Inflammatory macrophage (primary cell): ENCODE measurements around the gene VMP1.
"Not testable (repeated sequence)": the region's sequence is repeated elsewhere in the genome, so short reads cannot be mapped to it uniquely, and the experiment has no call there.

Source experiments
- DNase-seq, 2 donors: peaks; one replicate each; pipeline ENCODE4 v3.0.0-alpha.2; 2020 to 2022

Gene VMP1

DNA sequence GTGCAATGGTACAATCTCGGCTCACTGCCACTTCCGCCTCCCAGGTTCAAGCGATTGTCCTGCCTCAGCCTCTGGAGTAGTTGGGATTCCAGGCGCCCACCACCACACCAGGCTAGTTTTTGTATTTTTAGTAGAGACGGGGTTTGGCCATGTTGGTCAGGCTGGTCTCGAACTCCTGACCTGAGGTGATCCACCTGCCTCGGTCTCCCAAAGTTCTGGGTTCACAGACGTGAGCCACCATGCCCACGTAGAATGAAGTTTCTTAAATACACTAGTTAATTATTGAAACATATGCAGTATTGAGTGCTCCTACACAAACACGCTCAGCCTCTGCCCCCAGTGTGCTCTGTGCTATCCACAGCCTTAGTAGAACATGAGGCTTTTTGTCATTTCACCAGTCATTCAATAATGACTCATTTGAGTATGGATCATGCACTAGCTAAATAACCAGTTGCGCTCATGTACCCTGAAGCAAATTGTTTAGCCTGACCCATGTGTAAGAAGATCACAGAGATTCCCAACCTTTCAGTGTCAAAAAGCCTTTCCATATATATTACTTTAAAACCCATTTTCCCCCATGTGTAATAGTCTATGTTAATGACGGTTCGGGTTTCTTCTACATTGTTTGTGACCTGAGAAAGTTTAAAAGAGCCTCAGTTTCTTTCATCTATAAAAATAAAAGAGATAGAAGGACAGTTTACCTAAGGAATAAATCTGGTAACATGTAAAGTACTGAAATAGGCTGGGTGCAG lies 135.6 kb downstream of the VMP1 start:
- peak; percentile 88 to 89 for DNase-seq

- DNase-seq, result peak; percentile 45 to 60
Measured at GRCh38 chr17:59844884-59845594, 137.6 kb downstream of the VMP1 start.

DNA sequence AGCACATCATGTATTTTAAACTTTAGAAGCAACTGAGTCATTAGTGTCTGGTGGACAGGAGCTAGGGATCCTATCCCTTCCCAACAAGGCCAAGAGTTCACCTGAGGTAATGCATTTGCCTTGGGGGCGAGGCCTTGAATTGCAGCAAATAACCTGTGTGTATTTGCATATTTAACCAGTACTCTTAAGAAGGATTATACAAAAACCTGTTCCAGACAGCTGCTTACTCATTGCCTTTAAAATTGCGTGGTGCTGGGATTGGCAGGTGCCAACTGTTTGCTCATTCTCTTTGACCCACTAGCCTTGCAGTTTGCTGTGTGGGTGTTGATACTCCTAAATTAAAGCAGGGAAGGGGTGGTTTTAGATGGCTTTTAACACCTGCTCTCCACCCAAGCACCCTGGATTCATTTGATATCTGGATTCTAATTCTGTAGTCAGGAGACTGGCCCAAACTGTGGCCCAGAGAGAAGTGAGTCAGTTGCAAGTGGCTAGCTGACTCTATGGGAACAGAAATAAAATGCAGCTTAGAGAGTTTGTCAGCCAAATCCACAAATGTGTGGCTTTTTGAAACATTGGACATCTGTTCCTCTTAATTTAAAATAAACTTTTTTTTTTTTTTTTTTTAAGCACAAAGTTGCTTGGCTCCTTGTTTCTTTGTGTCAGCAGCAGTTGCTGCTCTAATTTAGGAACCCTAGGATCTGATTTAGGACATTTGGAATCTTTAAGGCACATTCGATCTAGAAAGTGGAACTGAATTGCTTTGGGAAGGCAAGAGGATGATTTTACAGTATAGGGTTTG lies 138.3 kb downstream of the VMP1 start:
- DNase-seq, result peak; percentile 73 to 83

GRCh38 chr17:59846394-59847165 lies 139.1 kb downstream of the VMP1 start:
- DNase-seq, result peak; percentile 26 to 30

GRCh38 chr17:59848385-59848668 lies 140.9 kb downstream of the VMP1 start:
- no peak for DNase-seq

DNA sequence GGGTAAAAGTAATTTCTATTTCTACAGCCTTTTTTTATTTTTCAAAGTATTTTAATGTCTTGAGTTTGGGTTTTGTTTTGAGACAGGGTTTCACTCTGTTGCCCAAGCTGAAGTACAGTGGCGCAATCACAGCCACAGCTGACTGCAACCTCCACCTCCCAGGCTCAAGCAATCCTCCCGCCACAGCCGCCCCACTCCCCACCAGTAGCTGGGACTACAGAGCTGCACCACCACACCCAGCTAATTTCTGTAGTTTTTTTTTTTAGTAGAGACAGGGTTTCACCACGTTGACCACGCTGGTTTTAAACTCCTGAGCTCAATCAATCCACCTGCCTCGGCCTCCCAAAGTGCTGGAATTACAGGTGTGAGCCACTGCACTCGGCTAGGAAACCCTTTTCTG lies 141.3 kb downstream of the VMP1 start:
- peak; percentile 80 to 89 for DNase-seq

GRCh38 chr17:59850311-59850710 lies 142.9 kb downstream of the VMP1 start:
- DNase-seq, result not testable (repeated sequence)

DNA sequence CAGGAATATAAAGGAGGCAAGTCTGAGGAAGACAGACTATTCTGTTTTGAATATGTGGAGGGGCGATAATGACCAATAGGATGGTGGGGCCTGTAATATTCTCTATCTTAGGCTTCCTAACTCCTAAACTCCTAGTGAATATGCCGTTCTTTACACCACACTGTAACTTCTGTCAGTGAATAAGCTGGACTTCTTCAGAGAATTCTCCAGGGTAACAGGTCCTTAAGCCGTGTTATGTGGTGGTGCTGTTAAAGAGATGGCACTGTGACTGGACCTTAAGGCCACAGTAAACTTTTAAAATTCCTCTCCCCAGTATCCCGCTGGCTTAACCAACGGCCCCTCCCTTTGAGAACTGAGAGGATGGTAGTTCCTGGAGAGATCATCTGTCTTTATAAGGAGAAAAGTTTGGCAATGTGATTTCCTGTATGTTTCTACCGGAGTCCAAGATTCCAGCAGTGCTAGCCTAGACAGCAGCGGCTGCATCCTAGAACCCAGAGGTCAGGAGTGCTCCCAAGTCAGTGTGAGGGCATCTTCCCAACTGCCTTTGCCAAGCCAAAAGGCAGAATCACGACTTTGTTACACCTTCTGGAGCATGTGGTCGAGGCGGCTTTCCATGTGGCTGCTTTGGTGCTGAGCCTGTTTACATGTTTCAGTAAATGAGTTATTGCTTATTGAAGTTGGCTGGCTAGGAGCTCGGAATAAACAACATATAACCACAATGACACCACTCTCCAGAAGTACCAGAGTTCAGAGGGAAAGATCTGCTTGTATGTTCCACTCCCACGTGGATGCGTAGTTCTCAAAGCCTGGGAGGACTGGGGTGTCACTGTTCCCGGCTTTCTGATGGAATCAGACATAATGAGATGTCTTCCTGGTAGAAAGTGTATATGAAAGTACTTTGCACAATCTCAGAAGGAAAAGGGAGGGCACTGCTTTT lies 144.3 kb downstream of the VMP1 start:
- no peak for DNase-seq

DNA sequence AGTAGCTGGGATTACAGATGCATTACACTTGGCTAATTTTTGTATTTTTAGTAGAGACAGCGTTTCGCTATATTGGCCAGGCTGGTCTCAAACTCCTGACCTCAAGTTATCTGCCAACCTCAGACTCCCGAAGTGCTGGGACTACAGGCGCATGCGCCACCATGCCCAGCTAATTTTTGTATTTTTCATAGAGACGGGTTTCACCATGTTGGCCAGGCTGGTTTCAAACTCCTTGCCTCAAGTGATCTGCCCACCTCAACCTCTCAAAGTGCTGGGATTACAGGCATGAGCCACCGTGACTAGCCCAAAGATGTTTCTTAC lies 145.4 kb downstream of the VMP1 start:
- not testable (repeated sequence) for DNase-seq

DNA sequence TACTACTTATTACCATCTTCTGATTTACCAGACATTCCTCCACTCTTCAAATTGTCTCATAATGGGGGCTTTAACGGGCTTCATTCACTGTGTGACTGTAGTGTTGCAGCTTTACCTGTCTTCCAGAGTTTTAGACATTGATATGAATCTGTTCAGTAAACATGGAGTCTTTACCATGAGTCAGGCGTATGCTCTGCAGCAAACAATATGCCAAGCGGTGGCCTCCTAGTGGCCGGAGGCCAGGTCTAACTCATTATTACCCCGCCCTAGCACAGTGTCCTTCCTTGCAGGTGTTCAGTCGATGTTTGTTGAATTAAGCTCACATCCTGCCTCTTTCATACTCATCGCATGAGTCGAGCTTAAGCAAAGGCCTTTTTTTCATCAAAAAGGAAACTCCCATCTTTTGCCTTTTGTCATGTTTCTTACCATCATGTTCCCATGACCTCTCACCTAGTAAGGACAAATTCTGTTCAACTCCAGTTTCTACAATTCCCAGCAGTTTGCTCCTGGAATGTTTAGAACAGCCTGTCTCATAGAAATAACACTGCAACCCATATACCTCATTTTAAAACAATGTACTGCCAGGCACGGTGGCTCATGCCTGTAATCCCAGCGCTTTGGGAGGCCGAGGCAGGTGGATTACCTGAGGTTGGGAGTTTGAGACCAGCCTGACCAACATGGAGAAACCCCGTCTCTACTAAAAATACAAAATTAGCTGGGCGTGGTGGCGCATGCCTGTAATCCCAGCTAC lies 145.9 kb downstream of the VMP1 start:
- peak in 1 of 2 donors; percentile 27 for DNase-seq

DNA sequence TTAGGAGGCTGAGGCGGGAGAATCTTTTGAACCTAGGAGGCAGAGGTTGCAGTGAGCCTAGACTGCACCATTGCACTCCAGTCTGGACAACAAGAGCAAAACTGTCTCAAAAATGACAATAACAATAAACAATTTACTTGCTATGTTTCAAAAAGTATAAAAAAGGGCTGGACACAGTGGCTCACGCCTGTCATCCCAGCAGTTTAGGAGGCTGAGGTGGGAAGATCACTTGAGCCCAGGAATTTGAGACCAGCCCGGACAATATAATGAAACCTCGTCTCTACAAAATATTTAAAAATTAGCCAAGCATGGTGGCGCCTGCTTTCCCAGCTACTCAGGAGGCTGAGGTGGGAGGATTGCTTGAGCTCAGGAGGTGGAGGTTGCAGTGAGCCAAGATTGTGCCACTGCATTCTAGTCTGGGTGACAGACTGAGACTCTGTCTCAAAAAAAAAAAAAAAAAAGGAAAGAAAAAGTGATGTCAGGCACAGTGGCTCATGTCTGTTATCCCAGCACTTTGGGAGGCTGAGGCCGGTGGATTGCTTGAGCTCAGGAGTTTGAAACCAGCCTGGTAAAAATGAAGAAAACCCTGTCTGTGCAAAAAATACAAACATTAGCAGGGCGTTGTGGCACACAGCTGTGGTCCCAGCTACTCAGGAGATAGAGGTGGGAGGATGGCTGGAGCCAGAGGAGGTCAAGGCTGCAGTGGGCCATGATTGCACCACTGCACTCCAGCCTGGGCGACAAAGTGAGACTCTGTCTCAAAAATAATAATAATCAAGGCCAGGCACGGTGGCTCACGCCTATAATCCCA lies 146.7 kb downstream of the VMP1 start:
- DNase-seq, result not testable (repeated sequence)

- DNase-seq, result no peak
Measured at GRCh38 chr17:59856859-59857794, 149.7 kb downstream of the VMP1 start.

DNA sequence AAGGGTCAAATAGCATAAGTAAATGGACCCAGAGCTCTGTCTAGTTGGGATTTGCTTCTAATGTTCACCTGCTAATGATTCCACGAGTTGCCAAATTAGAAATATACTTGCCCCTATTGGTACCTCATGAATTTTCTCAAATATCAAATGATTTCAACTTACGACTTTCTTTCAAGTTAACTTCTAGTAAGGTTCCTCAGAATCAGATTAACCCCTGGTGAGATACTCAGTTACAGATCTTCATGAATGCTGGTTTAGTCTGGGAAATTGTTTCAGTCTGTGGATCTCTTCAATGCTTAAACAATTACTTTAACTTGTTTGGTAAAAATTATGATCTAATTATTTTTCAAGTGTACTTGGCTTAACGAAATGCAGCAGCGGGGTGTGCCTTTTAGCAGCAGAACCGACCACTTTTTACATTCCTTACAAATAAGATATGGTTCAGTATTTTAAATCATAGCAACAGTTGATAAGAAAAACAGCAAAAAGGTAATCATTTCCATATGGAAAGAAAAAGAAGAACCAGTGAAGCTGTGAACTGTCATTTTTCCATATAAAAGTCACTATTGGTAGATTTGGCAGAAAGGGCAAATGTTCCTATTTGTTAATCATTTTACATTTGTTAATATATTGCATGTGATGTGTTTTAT lies 150.8 kb downstream of the VMP1 start:
- DNase-seq, result no peak

- no peak for DNase-seq
Measured at GRCh38 chr17:59858932-59859331, 151.5 kb downstream of the VMP1 start.

GRCh38 chr17:59859444-59860025 lies 152.1 kb downstream of the VMP1 start:
- DNase-seq, result peak; percentile 56 to 80

GRCh38 chr17:59863616-59864015 lies 156.2 kb downstream of the VMP1 start:
- DNase-seq, result no peak

GRCh38 chr17:59869941-59870218 lies 162.4 kb downstream of the VMP1 start:
- DNase-seq, result no peak

GRCh38 chr17:59870482-59870881 lies 163.0 kb downstream of the VMP1 start:
- no peak for DNase-seq
